ENCODE measurements around the gene ITPK1.
A peak's percentile ranks its signal among the peaks of the same experiment; 100 is the strongest.

Gene ITPK1

DNA sequence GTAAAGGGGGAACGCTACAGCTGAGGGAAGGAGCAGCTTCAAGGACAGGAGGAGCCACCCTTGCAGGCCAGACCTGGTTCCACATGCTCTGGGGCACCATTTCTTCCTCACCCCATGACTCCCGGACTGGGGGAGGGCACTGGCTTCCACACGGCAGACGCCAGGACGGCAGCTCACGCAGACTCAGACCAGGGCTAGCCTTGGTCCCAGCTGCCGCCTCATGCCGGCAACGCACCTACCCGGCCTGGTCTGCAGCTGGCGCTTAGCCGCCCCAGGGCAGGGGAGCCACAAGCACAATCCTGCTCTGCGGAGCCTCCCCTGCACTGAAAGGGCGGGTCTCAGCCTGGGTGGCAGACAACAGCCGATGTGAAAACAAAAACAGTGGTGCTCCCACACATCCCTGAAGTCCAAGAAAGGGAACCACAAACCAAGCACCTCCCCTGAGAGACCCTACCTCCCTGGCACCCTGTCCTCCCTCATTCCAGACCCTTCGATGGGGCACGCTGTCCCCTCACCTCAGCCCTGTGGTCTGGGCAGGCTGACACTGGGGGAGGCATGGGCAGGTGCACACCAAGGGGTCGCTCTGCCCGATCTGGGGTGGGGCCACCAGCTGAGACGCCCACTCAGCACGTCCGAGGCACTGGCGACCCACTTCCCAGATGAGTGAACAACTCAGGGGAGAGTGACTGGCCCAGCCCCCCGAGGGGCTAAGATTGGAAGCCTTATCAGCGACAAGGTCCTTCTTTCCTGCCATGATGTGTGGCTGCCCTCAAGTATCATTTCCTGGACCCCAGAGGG lies 127.8 kb downstream of the ITPK1 start:
- DNase-seq (ENCODE audit: low read depth in 2 of 2): no peak
- no peak overlapping the region for H3K4me3 ChIP-seq (replicated peaks in 1 of 2; ENCODE audit: low read depth in 2 of 2, low read length in 2 of 2)
- TF ChIP-seq, protein P1, sequence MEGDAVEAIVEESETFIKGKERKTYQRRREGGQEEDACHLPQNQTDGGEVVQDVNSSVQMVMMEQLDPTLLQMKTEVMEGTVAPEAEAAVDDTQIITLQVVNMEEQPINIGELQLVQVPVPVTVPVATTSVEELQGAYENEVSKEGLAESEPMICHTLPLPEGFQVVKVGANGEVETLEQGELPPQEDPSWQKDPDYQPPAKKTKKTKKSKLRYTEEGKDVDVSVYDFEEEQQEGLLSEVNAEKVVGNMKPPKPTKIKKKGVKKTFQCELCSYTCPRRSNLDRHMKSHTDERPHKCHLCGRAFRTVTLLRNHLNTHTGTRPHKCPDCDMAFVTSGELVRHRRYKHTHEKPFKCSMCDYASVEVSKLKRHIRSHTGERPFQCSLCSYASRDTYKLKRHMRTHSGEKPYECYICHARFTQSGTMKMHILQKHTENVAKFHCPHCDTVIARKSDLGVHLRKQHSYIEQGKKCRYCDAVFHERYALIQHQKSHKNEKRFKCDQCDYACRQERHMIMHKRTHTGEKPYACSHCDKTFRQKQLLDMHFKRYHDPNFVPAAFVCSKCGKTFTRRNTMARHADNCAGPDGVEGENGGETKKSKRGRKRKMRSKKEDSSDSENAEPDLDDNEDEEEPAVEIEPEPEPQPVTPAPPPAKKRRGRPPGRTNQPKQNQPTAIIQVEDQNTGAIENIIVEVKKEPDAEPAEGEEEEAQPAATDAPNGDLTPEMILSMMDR (IDR thresholded peaks at IDR 0.05; ENCODE audit: low read depth, low read length): no peak

DNA sequence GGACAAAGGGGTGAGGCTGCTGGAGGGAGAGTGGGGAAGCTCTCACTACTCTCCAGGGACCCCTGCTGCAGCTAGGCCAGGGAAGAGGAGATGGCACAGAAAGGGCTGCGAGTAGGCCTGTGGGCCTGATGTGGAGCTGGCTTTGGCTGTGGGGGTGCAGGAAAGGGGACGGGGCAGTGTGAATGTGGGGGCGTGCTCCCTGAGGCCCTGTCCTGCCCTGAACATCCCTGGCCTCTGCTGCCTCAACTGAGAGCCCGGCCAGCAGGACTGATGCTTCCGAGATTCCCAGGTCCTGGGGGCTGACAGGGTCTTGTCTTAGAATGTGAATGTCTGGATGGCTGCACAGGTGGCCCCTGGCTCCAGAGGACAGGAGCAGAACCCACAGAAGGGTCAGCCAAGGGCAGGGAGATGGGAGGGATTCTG lies 128.6 kb downstream of the ITPK1 start:
- DNase-seq (ENCODE audit: low read depth in 2 of 2): no peak
- H3K4me3 ChIP-seq (replicated peaks in 1 of 2; ENCODE audit: low read depth in 2 of 2, low read length in 2 of 2): no peak overlapping the region
- TF ChIP-seq, protein P1 (IDR thresholded peaks at IDR 0.05; ENCODE audit: low read depth, low read length): no peak

DNA sequence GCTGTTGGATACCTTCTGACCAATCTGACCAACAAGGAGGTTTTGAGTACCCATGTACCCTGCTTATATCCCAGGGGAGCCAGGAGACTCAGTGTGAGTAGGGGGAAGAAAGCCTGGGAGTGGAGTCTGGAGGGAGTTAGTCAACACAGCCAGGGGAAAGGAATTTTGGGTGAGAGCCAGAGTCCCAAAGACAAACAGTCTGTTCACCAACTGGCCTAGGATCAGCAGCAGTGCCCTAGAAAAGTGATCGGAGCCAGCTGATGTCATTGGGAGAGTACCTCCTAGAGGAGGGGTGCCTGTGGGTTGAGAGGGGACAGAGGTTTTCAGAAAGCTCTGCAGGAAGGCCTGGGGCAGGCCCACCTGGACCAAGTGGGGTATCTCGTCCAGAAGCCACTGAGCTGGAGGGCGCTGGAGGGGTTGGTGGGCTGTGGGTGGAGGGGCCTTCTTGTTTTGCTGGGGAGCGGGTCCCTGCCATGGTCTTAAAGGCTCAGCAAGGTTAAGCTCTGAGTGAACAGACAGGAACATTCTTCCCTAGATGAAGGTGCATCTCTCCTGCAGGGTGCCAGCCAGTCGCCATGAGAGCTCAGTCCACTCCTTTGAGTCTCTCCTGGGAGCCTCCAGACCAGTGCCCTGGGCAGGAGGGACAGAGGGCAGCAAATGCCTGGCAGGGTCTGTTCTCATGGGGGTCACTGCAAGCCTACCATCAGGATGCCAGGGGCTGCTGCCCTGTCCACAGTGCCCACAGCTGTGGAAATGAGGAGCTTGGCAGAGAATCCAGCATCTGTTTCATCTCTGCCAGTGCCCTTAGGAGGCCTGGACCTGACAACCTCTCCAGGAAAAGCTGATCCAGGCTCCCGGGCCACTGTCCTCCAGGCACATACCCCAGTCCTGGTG lies 129.2 kb downstream of the ITPK1 start:
- H3K4me3 ChIP-seq (replicated peaks in 1 of 2; ENCODE audit: low read depth in 2 of 2, low read length in 2 of 2): no peak overlapping the region
- TF ChIP-seq, protein P1 (IDR thresholded peaks at IDR 0.05; ENCODE audit: low read depth, low read length): no peak
- peak; percentile 70 to 76 for DNase-seq (ENCODE audit: low read depth in 2 of 2)

DNA sequence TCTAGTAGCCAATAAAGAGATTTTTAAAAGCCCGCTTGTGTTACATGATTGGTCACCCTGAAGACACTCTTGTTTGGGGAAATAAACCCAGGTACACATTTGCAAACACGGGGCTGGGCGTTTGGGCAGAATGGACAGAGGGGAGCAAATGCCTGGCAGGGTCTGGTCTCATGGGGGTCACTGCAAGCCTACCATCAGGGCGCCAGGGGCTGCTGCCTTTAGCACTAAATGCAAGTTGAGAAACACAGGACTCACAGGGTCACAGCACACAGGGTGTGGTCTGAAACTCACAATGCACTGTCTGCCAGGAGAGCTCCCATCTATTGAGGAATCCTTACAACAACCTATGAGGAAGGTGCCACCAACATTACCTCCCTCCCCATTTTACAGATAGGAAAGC lies 130.2 kb downstream of the ITPK1 start:
- no peak overlapping the region for H3K4me3 ChIP-seq (replicated peaks in 1 of 2; ENCODE audit: low read depth in 2 of 2, low read length in 2 of 2)
- no peak for DNase-seq (ENCODE audit: low read depth in 2 of 2)
- TF ChIP-seq, protein P1 (IDR thresholded peaks at IDR 0.05; ENCODE audit: low read depth, low read length): no peak

DNA sequence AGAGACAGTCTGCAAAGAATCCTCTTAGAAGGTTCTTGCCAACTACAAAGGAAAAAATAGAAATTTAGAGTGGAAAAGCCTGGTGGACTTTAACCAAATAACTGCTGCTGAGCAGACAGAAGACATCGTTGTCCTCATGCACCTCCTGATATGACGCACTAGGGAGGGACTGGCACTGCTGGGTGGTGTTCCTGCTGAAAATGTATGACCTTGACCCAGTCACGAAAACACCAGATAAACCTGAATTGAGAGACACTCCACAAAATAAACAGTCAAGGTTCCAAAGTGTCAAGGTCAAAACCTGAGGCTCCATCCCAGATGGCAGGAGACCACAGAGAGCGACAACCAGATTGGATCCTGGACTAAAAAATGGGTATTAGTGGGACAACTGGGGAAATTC lies 130.8 kb downstream of the ITPK1 start:
- H3K4me3 ChIP-seq (replicated peaks in 1 of 2; ENCODE audit: low read depth in 2 of 2, low read length in 2 of 2): no peak overlapping the region
- TF ChIP-seq, protein P1 (IDR thresholded peaks at IDR 0.05; ENCODE audit: low read depth, low read length): no peak
- no peak for DNase-seq (ENCODE audit: low read depth in 2 of 2)

DNA sequence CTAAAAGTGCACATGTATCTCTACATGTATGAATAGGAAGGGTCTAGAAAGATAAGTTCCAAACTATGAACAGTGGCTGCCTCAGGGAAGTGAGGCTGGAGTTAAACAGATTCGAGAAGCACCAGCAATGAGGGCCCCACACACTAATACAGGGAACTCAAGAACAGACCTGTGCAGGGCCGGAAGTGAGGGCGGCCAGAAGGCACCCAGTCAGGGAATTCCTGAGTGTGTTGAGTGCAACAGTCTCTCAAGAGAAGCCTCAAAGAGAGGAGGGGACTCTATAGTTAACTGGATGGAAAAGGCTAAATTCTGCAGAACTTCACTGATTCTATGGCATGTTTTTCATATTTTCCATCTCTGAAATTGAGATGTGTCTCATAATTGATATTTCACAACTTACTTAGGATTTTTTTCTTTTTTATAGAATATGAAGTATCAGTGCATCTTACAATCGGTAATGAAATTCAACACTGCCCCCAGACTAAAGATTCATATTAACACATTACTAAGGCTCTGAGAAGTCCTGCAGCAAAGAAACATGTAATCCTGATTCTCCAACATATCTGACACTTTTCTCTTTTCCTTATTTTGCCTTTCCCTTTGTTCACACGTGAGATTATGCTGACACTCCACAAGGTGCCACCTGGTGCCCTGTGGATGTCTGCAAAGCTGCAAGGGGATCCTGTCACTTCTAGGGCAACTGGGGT lies 131.5 kb downstream of the ITPK1 start:
- DNase-seq (ENCODE audit: low read depth in 2 of 2): no peak
- H3K4me3 ChIP-seq (replicated peaks in 1 of 2; ENCODE audit: low read depth in 2 of 2, low read length in 2 of 2): no peak overlapping the region
- TF ChIP-seq, protein P1 (IDR thresholded peaks at IDR 0.05; ENCODE audit: low read depth, low read length): no peak

All from cardiac fibroblast (primary cell).